Stomach smooth muscle (tissue), 2 donors: Measurements from ENCODE around the gene SLC38A1.
"Not testable (repeated sequence)": the region's sequence is repeated elsewhere in the genome, so short reads cannot be mapped to it uniquely, and the experiment has no call there.

Experiments used
- H3K27ac ChIP-seq: one replicate; pipeline ENCODE4 v1.7.0; 2013; ENCODE audit warnings: mild to moderate bottlenecking, low read length, inconsistent platforms
- H3K27me3 ChIP-seq, 2 donors: one replicate each; pipeline ENCODE4 v1.7.0; 2013; ENCODE audit warnings: low read length in 2 of 2; ENCODE audit not compliant: insufficient read depth in 2 of 2, control insufficient read depth in 1 of 2
- H3K36me3 ChIP-seq, 2 donors: one replicate each; pipeline ENCODE4 v1.7.0; 2013; ENCODE audit warnings: low read length in 2 of 2; ENCODE audit not compliant: control insufficient read depth in 2 of 2, insufficient read depth in 2 of 2
- H3K4me1 ChIP-seq: one replicate; pipeline ENCODE4 v1.7.0; 2013; ENCODE audit warnings: low read length; ENCODE audit not compliant: control insufficient read depth, insufficient read depth
- H3K4me3 ChIP-seq, 2 donors: one replicate each; pipeline ENCODE4 v1.7.0; 2013; ENCODE audit warnings: low read length in 2 of 2
- H3K9ac ChIP-seq, 2 donors: one replicate each; pipeline ENCODE4 v1.7.0; 2013; ENCODE audit warnings: low read length in 2 of 2, mild to moderate bottlenecking in 1 of 2
- H3K9me3 ChIP-seq, 2 donors: one replicate each; pipeline ENCODE4 v1.7.0; 2013; ENCODE audit warnings: low read length in 2 of 2; ENCODE audit not compliant: control insufficient read depth in 2 of 2
- donor health status: healthy.
- donor health status: Pancreatic carcinoma.

SLC38A1 gene

DNA sequence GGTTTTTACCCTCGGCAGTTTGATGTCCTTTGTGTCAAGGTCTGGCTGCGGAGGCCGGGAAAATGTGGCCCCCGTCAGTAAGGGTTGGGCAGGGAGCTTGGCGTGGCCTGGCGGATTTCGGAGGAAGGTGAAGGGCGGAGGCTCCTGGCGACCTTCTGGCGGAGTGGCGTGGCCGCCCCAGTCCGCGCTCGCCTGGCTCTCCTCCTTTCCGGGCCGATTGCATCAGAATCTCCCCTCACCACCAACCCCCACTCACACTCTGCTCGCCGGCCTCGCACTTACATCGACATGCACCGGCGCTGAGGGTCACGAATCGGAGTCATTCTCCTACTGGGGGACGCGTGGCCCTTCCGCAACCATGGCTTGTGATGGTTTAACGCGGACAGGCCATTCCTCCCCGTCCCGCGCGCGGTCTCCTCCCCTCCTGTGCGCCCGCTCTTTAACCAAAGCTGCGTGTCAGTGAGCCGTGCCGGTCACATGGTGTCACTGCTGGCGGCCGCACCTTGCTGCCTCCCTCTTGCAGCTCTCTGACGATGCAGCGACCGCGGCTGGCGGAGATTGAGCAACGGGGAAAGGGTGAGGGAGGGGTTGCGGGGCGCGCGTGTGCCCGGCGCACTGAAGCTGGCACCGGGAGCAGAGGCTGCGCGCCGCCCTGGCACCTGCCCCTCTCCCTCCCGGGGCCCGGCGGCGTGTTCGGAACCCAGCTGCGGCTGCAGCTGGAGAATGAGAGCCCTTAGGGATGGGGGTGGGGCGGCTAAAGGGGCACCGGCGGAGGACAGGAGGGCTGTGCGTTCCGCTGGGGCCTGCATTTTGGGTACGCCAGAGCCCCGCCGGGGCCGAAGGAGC, at the start of gene SLC38A1:
Gene SLC38A1 (minus strand): TSS at position 461 of the 846 bp plus-strand sequence. CDS start 29,243 bp downstream, outside the sequence.
- Histone ChIP-seq H3K9me3 (no peaks in the 10 kb centered on the region), H3K36me3 (no peaks in the 10 kb centered on the region), H3K4me1 (peaks cover 28% of the 10 kb centered on the region), H3K27me3 (no peaks in the 10 kb centered on the region), H3K4me3 (peak within 1 kb of the TSS; percentile 94 to 99), H3K9ac (peak within 1 kb of the TSS; percentile 88 to 93), H3K27ac (peak within 1 kb of the TSS; percentile 93)

DNA sequence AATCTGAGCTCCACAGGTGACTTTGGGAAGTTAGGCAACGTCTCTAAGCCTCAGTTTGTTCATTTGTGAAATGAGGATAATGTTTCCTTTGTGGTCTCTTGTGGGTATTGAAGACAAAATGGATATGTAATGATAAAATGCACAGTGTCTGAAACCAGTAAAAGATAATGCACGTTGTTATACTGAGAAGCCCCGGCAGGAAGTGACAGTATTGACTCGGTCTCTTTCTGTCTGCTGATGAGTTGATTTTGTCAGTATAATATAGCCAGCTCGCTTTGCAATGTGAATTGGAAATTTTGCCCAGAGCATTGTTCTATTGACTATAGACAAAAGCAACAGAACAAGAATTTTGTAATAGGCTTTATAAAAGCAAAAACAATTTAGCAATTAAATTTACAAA, 49.2 kb upstream of the SLC38A1 start:
- no peaks in the 10 kb centered on the region for H3K27me3 ChIP-seq
- no peaks in the 10 kb centered on the region for H3K4me1 ChIP-seq
- no peaks in the 10 kb centered on the region for H3K9me3 ChIP-seq
- H3K27ac ChIP-seq: no peak overlapping the region
- no peaks in the 10 kb centered on the region for H3K36me3 ChIP-seq
- no peak overlapping the region for H3K9ac ChIP-seq
- no peak overlapping the region for H3K4me3 ChIP-seq

DNA sequence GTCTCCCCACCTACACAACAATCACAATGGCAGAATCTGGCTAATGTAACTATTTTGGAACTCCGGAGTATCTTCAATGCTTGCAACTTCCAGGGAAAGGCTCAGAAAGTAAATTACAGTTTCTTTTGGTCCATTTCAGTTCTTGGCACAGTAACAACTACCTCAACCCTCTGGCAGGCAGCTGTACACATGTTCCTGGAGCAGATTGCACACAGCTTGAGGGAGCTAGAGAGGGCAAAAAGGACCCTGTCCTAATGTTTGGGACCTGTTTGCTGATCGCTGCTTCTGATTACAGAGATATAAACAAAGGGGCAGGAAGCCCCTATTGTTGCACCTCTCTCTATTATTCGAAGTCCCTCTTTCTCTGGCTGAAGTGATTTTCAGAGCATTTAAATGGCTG, 35.2 kb upstream of the SLC38A1 start:
- Histone ChIP-seq H3K4me3 (peak overlapping the region in 1 of 2 donors; percentile 30), H3K9ac (no peak overlapping the region), H3K27ac (peak overlapping the region; percentile 13), H3K27me3 (no peaks in the 10 kb centered on the region), H3K36me3 (no peaks in the 10 kb centered on the region), H3K4me1 (peaks cover 5% of the 10 kb centered on the region), H3K9me3 (no peaks in the 10 kb centered on the region)

DNA sequence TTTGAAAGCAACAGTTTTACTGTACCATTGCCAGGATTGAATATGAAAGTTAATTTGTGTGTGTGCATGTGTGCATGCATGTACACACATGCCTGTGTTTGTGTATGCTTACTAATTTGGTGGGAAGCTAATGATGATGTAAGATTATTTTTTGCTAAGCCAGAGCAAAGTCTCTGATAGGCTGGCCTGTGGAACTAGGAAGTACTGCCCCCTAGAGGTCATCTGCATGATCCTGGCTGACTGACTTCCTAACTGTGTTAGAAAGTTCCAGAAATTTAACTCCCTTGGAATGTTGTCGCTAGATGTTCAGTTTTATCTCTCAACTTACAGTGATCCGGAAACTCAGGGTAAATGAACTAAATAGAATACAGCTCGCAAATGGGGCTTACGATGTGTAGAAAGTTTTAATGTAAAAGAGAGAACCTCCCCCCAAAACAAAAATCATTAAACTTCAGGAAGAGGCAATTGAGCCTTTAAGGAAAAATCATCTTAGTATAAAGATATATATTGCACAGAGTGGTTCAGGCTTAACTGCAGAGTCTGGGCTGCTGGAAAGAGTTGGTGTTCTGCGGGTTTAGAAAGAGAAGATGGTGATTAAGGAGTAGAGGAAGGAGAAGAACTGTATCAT, 34.3 kb upstream of the SLC38A1 start:
- Histone ChIP-seq H3K4me1 (peaks cover 5% of the 10 kb centered on the region), H3K4me3 (no peak overlapping the region), H3K27ac (peak overlapping the region; percentile 13), H3K9me3 (no peaks in the 10 kb centered on the region), H3K36me3 (no peaks in the 10 kb centered on the region), H3K9ac (no peak overlapping the region), H3K27me3 (no peaks in the 10 kb centered on the region)

DNA sequence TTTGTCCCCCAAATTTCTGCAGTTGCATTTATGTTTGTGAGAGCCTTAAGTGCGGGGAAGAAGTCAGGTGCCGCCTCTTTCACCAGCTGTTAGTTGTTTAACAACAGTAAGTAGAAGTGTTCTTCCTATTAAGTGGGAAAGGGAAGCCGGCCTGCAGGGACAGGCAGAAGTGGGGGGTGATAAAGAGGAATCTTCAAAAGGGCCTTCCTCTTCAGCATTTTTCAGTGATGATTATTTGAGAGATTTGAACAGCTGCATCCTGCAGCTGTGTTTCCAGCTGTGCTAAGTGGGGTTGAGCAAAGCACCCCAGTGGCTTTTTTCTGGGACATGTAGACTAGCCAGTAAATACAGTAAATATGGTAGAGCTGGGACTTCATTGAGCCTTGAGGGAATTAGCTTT, 32.1 kb upstream of the SLC38A1 start:
- no peak overlapping the region for H3K27ac ChIP-seq
- H3K36me3 ChIP-seq: no peaks in the 10 kb centered on the region

DNA sequence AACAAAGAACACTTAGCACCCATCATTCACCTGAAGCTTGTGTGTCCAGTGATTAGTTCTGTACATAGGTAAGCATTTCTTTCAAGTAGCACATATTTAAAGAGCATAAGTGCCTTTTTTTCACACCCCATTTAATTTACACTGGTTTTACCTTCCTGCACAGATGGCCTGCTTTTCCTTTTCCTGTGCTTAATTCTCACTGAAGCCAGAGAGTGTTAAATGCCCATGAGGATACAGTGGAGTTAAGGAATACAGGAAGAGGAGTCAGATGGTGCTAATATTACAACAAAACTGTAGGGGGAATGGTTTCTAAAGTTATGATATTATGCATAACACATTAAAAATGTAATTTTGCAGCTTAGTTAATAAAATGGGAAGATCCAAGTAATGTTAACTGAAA, 31.0 kb upstream of the SLC38A1 start:
- Histone ChIP-seq H3K4me1 (peaks cover 5% of the 10 kb centered on the region), H3K27ac (no peak overlapping the region)

More for the DNA sequence above, 32.1 kb upstream of the SLC38A1 start:
- no peaks in the 10 kb centered on the region for H3K27me3 ChIP-seq
- H3K4me1 ChIP-seq: peaks cover 5% of the 10 kb centered on the region
- H3K9me3 ChIP-seq: no peaks in the 10 kb centered on the region
- H3K4me3 ChIP-seq: no peak overlapping the region
- no peak overlapping the region for H3K9ac ChIP-seq

DNA sequence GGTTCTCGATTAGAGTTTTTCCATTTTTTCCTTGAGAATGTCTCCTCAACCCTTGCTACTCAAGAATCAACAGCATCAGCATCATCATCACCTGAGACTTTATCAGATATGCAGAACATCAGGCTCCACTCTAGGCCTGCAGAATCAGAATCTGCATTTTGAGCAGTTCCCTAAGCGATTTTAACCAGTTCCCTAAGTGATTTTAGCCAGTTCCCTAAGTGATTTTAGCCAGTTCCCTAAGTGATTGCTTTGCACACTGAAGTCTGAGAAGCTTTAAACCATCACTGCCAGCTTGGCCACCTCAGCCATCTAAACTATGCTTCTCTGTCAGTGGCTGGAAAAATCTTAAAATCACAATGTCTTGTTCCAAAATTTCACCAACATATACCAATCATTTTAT, 29.4 kb upstream of the SLC38A1 start:
- H3K36me3 ChIP-seq: no peaks in the 10 kb centered on the region
- H3K4me3 ChIP-seq: no peak overlapping the region
- no peak overlapping the region for H3K27ac ChIP-seq
- no peaks in the 10 kb centered on the region for H3K9me3 ChIP-seq
- H3K27me3 ChIP-seq: no peaks in the 10 kb centered on the region
- no peak overlapping the region for H3K9ac ChIP-seq
- no peaks in the 10 kb centered on the region for H3K4me1 ChIP-seq

More for the DNA sequence above, 31.0 kb upstream of the SLC38A1 start:
- no peaks in the 10 kb centered on the region for H3K9me3 ChIP-seq
- no peak overlapping the region for H3K9ac ChIP-seq
- H3K27me3 ChIP-seq: no peaks in the 10 kb centered on the region
- no peaks in the 10 kb centered on the region for H3K36me3 ChIP-seq
- H3K4me3 ChIP-seq: no peak overlapping the region

DNA sequence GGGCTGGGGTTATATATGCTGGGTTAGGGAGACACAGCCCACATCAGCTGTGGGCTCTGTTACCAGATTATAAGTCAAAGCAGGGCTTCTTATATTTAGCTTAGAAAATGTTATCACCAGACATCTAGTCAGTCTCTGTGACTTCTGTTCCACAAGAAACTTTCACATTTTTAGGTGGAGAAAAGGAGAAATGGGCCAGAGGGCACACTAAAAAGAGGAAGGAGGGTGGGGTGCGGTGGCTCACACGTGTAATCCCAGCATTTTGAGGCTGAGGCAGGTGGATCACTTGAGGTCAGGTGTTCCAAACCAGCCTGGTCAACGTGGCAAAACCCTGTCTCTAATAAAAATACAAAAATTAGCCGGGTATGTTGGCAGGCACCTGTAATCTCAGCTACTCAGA, 28.0 kb upstream of the SLC38A1 start:
- Histone ChIP-seq H3K4me3 (no peak overlapping the region), H3K27me3 (no peaks in the 10 kb centered on the region), H3K9me3 (no peaks in the 10 kb centered on the region), H3K9ac (no peak overlapping the region), H3K27ac (no peak overlapping the region), H3K4me1 (no peaks in the 10 kb centered on the region), H3K36me3 (no peaks in the 10 kb centered on the region)

DNA sequence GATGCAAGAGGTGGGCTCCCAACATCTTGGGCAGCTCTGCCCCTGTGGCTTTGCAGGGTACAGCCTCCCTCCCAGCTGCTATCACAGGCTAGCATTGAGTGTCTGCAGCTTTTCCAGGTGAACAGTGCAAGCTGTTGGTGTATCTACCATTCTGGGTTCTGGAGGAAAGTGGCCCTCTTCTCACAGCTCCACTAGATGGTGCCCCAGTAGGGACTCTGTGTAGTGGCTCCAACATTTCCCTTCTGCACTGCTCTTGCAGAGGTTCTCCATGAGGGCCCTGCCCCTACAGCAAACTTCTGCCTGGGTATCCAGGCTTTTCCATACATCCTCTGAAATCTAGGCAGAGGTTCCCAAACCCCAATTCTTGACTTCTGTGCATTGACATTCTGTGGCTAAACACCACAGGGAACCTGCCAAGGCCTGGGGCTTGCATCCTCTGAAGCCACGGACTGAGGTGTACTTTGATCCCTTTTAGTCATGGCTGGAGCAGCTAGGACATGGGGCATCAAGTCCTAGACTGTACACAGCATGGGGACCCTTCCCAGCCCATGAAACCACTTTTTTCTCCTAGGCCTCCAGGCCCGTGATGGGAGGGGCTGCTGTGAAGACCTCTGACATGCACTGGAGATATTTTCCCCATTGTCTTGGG, 24.0 kb upstream of the SLC38A1 start:
- Histone ChIP-seq H3K36me3 (no peaks in the 10 kb centered on the region), H3K4me1 (no peaks in the 10 kb centered on the region)

DNA sequence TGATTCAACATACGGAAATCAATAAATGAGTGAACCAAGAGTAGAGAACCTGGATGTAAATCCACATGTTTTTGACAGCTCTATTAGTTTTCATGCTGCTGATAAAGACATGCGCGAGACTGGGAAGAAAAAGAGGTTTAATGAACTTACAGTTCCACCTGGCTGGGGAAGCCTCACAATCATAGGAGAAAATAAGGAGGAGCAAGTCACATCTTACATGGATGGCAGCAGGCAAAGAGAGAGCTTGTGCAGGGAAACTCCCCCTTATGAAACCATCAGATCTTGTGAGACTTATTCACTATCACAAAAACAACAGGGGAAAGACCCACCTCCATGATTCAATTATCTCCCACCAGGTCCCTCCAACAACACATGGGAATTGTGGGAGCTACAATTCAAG, 23.1 kb upstream of the SLC38A1 start:
- not testable (repeated sequence) for H3K4me1 ChIP-seq, H3K27me3 ChIP-seq, H3K27ac ChIP-seq, H3K9me3 ChIP-seq, H3K36me3 ChIP-seq, H3K9ac ChIP-seq, H3K4me3 ChIP-seq

More for the DNA sequence above, 24.0 kb upstream of the SLC38A1 start:
- Histone ChIP-seq H3K27ac (no peak overlapping the region), H3K4me3 (no peak overlapping the region), H3K9ac (no peak overlapping the region), H3K27me3 (no peaks in the 10 kb centered on the region), H3K9me3 (no peaks in the 10 kb centered on the region)
